ENCODE results near the gene ZNF445. TPM values are rescaled to one million over a fixed set of nuclear protein-coding genes. Genes with fewer than 3 reads are reported as not detected.

Gene ZNF445
- total and polyA plus RNA-seq, 2 donors (not counting 3 experiments of a cell fraction or from before 2014, with no cell fraction given): 2.3 to 17.8 TPM

DNA sequence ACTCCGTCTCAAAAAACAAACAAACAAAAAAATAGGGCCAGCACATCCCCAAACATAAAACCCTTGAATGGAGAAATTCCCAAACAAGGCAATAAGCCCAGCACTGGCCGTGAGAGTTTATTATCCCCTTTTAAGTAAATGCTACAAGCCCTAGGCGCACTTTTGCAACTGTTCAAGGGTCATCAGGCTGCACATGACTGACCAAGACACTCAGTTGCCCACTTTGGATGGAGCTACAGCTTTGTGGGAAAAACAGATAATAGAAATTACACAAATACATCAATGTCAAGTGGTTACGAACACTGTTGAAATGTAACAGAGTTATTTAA, 33.7 kb upstream of the ZNF445 start:
- H3K27ac ChIP-seq (ENCODE audit: insufficient read depth, low read depth, low read length): peak overlapping the region; percentile 60
- H3K27me3 ChIP-seq (ENCODE audit: control insufficient read depth in 2 of 2, insufficient read depth in 2 of 2, low read length in 2 of 2): peaks cover 0 to 2% of the 10 kb centered on the region in 2 experiments
- H3K79me2 ChIP-seq (ENCODE audit: control insufficient read depth, insufficient read depth, low read length): peaks cover 31% of the 10 kb centered on the region
- no peaks in the 10 kb centered on the region for H3K36me3 ChIP-seq (ENCODE audit: control insufficient read depth in 2 of 2, extremely low read depth in 1 of 2, insufficient read depth in 2 of 2, low read length in 2 of 2)
- intact Hi-C loops (cut with micrococcal nuclease) (loop anchor here (10.0 kb wide), 2 partner anchors 114 to 1174 kb away; partner anchors contain the start of genes SACM1L and ZNF197), dilution Hi-C loops (cut with MboI; ENCODE audit: extremely low pct_ligation_motif_present, low sequenced_read_pairs) (no loop called here)
- CTCF ChIA-PET: interaction anchor here (0.7 to 2.3 kb wide), 3 partner anchors 18 to 188 kb away, joined by 3 to 8 read pairs (median 3); no protein-coding TSS in a partner anchor
- TF ChIP-seq POLR2A (IDR thresholded peaks at IDR 0.05; ENCODE audit: low read depth, low read length) (no peak), FOS (IDR thresholded peaks at IDR 0.05; ENCODE audit: borderline replicate concordance, insufficient read depth, low read length) (no peak), EZH2 (IDR thresholded peaks at IDR 0.05; ENCODE audit: borderline replicate concordance, low read depth, low read length, severe bottlenecking) (no peak), GATA2 (IDR thresholded peaks at IDR 0.05; ENCODE audit: insufficient read depth, insufficient read length, low read depth, low read length) (no peak), JUN (IDR thresholded peaks at IDR 0.05; ENCODE audit: borderline replicate concordance, insufficient read depth, insufficient read length, low read depth) (no peak), POLR2AphosphoS5 (IDR thresholded peaks at IDR 0.05; ENCODE audit: insufficient read depth, low read depth, low read length) (no peak), MYC (IDR thresholded peaks at IDR 0.05; ENCODE audit: low read depth, low read length) (no peak)
- TF ChIP-seq, protein P1, sequence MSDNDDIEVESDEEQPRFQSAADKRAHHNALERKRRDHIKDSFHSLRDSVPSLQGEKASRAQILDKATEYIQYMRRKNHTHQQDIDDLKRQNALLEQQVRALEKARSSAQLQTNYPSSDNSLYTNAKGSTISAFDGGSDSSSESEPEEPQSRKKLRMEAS (IDR thresholded peaks at IDR 0.05; ENCODE audit: insufficient read depth, insufficient read length): no peak
- TF ChIP-seq, protein P2, sequence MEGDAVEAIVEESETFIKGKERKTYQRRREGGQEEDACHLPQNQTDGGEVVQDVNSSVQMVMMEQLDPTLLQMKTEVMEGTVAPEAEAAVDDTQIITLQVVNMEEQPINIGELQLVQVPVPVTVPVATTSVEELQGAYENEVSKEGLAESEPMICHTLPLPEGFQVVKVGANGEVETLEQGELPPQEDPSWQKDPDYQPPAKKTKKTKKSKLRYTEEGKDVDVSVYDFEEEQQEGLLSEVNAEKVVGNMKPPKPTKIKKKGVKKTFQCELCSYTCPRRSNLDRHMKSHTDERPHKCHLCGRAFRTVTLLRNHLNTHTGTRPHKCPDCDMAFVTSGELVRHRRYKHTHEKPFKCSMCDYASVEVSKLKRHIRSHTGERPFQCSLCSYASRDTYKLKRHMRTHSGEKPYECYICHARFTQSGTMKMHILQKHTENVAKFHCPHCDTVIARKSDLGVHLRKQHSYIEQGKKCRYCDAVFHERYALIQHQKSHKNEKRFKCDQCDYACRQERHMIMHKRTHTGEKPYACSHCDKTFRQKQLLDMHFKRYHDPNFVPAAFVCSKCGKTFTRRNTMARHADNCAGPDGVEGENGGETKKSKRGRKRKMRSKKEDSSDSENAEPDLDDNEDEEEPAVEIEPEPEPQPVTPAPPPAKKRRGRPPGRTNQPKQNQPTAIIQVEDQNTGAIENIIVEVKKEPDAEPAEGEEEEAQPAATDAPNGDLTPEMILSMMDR (IDR thresholded peaks at IDR 0.05; ENCODE audit: extremely low read depth in 1 of 2, insufficient read depth in 1 of 2, low read depth in 1 of 2, low read length in 2 of 2): no peak
- H3K9ac ChIP-seq (replicated peaks; ENCODE audit: extremely low read depth, insufficient read depth, low read length): peak overlapping the region; percentile 94
- H3K9me1 ChIP-seq (replicated peaks; ENCODE audit: control insufficient read depth, extremely low read depth, insufficient read depth, low read length): no peaks in the 10 kb centered on the region
- H3K4me2 ChIP-seq (ENCODE audit: insufficient read depth, low read length): peak overlapping the region; percentile 81
- DNase-seq (ENCODE audit: low read depth, low spot score): peak; percentile 12
- H3K4me1 ChIP-seq (ENCODE audit: control insufficient read depth, extremely low read depth, insufficient read depth, low read length): peaks cover 13% of the 10 kb centered on the region
- BruUV-seq (replicated peaks): no TSS peak
- no peak for FAIRE-seq
- no peaks in the 10 kb centered on the region for H3K9me3 ChIP-seq (replicated peaks; ENCODE audit: control insufficient read depth, insufficient read depth, low read length)
- no peaks in the 10 kb centered on the region for H4K20me1 ChIP-seq (replicated peaks; ENCODE audit: control insufficient read depth, extremely low read depth, insufficient read depth, low read length)
- POLR2A ChIA-PET: no interaction called here
- peak overlapping the region; percentile 68 to 80 (median 80) for H3K4me3 ChIP-seq (replicated peaks in 1 of 3; ENCODE audit: insufficient read depth in 1 of 3, low read depth in 1 of 3, low read length in 3 of 3)
- peak overlapping the region; percentile 98 for H2AFZ ChIP-seq (ENCODE audit: low read depth, low read length)

All from endothelial cell of umbilical vein (primary cell).